Smooth muscle cell (in vitro differentiated cells): ENCODE results near the gene ANKDD1A. TPM values are rescaled to one million over a fixed set of nuclear protein-coding genes. Genes with fewer than 3 reads are reported as not detected.

Source experiments
- DNase-seq: peaks from one replicate; lab custom pipeline; 2025; ENCODE audit not compliant: unreplicated experiment; lab: John Stamatoyannopoulos, UW
- H2AFZ ChIP-seq: fragments of 200-600 bp; sonication (generic); 2 replicates; pipeline ENCODE4 v1.6.0; 2016; ENCODE audit warnings: antibody characterized with exemption, low read depth, mild to moderate bottlenecking
- H3F3A ChIP-seq: fragments of 200-600 bp; sonication (generic); 2 replicates; pipeline ENCODE4 v1.6.0; 2017; ENCODE audit warnings: antibody characterized with exemption, low read depth
- H3K27ac ChIP-seq: fragments of 200-600 bp; sonication (generic); 2 replicates; pipeline ENCODE4 v1.5.1; 2016; ENCODE audit warnings: low read depth, mild to moderate bottlenecking
- H3K27me3 ChIP-seq: fragments of 200-600 bp; sonication (generic); 2 replicates; pipeline ENCODE4 v1.6.1; 2016; ENCODE audit warnings: low read depth, mild to moderate bottlenecking
- H3K36me3 ChIP-seq: fragments of 200-600 bp; sonication (generic); 2 replicates; pipeline ENCODE4 v1.5.1; 2016; ENCODE audit warnings: low read depth
- H3K4me1 ChIP-seq: fragments of 200-600 bp; sonication (generic); 2 replicates; pipeline ENCODE4 v1.5.1; 2016; ENCODE audit warnings: low read depth
- H3K4me2 ChIP-seq: fragments of 200-600 bp; sonication (generic); 2 replicates; pipeline ENCODE4 v1.6.0; 2016; ENCODE audit warnings: mild to moderate bottlenecking
- H3K4me3 ChIP-seq: fragments of 200-600 bp; sonication (generic); 2 replicates; pipeline ENCODE4 v1.5.1; 2016; ENCODE audit warnings: mild to moderate bottlenecking
- H3K79me2 ChIP-seq: fragments of 200-600 bp; sonication (generic); 2 replicates; pipeline ENCODE4 v1.6.0; 2016; ENCODE audit warnings: low read depth, mild to moderate bottlenecking
- H3K9ac ChIP-seq: fragments of 200-600 bp; sonication (generic); 2 replicates; pipeline ENCODE4 v1.6.0; 2016; ENCODE audit warnings: low read depth
- H3K9me3 ChIP-seq: fragments of 200-600 bp; sonication (generic); replicated peaks from 2 replicates; pipeline ENCODE4 v1.5.1; 2016; ENCODE audit warnings: low read depth
- H4K20me1 ChIP-seq: fragments of 200-600 bp; sonication (generic); 2 replicates; pipeline ENCODE4 v1.6.0; 2016; ENCODE audit warnings: low read depth
- CTCF ChIP-seq: fragments of 200-600 bp; sonication (generic); IDR thresholded peaks from 2 replicates; pipeline ENCODE4 v1.5.1; 2017; ENCODE audit warnings: borderline replicate concordance, mild to moderate bottlenecking, antibody characterized with exemption; ENCODE audit not compliant: insufficient read depth, poor library complexity, severe bottlenecking
- WGBS: methylation state at CpG from one replicate; pipeline ENCODE4 v1.1.7; 2016; ENCODE audit warnings: low lambda C conversion rate; 5-methylcytosine and 5-hydroxymethylcytosine counted together
- polyA plus RNA-seq: library from polyadenylated mRNA; unstranded; fragments of >200 nt; fragmentation: Nextera tagmentation; extraction: Ambion mirVana; gene quantifications from 2 replicates; pipeline ENCODE4 v1.2.1, GENCODE V29; 2016
- total RNA-seq: library from RNA; depleted of rRNA; stranded (reverse); fragments of >200 nt; gene quantifications from 2 replicates; pipeline ENCODE4 v1.2.3, GENCODE V29; 2014

The ANKDD1A gene
- total and polyA plus RNA-seq, 2 experiments from 2014 or later, result 1.3 to 2.8 TPM

GRCh38 chr15:64981812-64982431 is 70.2 kb downstream of the ANKDD1A start:
- H3K27ac ChIP-seq, result no peak overlapping the region
- H3K4me2 ChIP-seq, result no peak overlapping the region
- H2AFZ ChIP-seq, result no peak overlapping the region
- H3K9me3 ChIP-seq, result no peaks in the 10 kb centered on the region
- H3K27me3 ChIP-seq, result no peaks in the 10 kb centered on the region
- H3K9ac ChIP-seq, result no peak overlapping the region
- H3K4me1 ChIP-seq, result peaks cover 15% of the 10 kb centered on the region
- H4K20me1 ChIP-seq, result peaks cover 26% of the 10 kb centered on the region
- 90% methylated on average over 6 of the region's 6 CpGs for WGBS
- no peak for TF ChIP-seq CTCF
- H3K79me2 ChIP-seq, result peaks cover 6% of the 10 kb centered on the region
- no peak for DNase-seq
- H3K4me3 ChIP-seq, result no peak overlapping the region
- no peaks in the 10 kb centered on the region for H3K36me3 ChIP-seq
- no peaks in the 10 kb centered on the region for H3F3A ChIP-seq

- H3K36me3 ChIP-seq, result no peaks in the 10 kb centered on the region
- peaks cover 6% of the 10 kb centered on the region for H3K79me2 ChIP-seq
- H3K4me2 ChIP-seq, result no peak overlapping the region
- no peak overlapping the region for H2AFZ ChIP-seq
- no peak for TF ChIP-seq CTCF
- H3K4me3 ChIP-seq, result no peak overlapping the region
- H4K20me1 ChIP-seq, result peaks cover 26% of the 10 kb centered on the region
- no peaks in the 10 kb centered on the region for H3F3A ChIP-seq
- H3K9ac ChIP-seq, result no peak overlapping the region
- peaks cover 15% of the 10 kb centered on the region for H3K4me1 ChIP-seq
- DNase-seq, result no peak
- H3K27ac ChIP-seq, result no peak overlapping the region
- 100% methylated on average over 1 of the region's 1 CpG for WGBS
- no peaks in the 10 kb centered on the region for H3K9me3 ChIP-seq
- H3K27me3 ChIP-seq, result no peaks in the 10 kb centered on the region
Measured at GRCh38 chr15:64982472-64982871, 70.8 kb downstream of the ANKDD1A start.

GRCh38 chr15:64985366-64986033 is 73.8 kb downstream of the ANKDD1A start:
- H3K9ac ChIP-seq, result no peak overlapping the region
- no peak overlapping the region for H3K4me3 ChIP-seq
- no peak overlapping the region for H2AFZ ChIP-seq
- no peak overlapping the region for H3K4me2 ChIP-seq
- no peaks in the 10 kb centered on the region for H3F3A ChIP-seq
- 80% methylated on average over 9 of the region's 9 CpGs for WGBS
- H3K36me3 ChIP-seq, result no peaks in the 10 kb centered on the region
- H3K79me2 ChIP-seq, result peaks cover 15% of the 10 kb centered on the region
- peaks cover 8% of the 10 kb centered on the region for H3K4me1 ChIP-seq
- no peaks in the 10 kb centered on the region for H3K9me3 ChIP-seq
- no peaks in the 10 kb centered on the region for H3K27me3 ChIP-seq
- no peak for TF ChIP-seq CTCF
- H4K20me1 ChIP-seq, result peaks cover 21% of the 10 kb centered on the region
- no peak for DNase-seq
- H3K27ac ChIP-seq, result peak overlapping the region; percentile 65
